SK-N-SH (cell line): ENCODE results near the gene C22orf15. TPM values are rescaled to one million over a fixed set of nuclear protein-coding genes. Genes with fewer than 3 reads are reported as not detected.

Source experiments
- CTCF ChIA-PET: fragments of 300-600, 350-600 bp; formaldehyde crosslinking; extraction: SDS; loops from one replicate; lab custom pipeline; 2021; lab: Yijun Ruan, JAX
- POLR2A ChIA-PET: fragments of 350-600 bp; sonication (Branson Sonifier 250); formaldehyde crosslinking; extraction: SDS; loops from one replicate; lab custom pipeline; 2020; ENCODE audit warnings: antibody characterized with exemption, inconsistent platforms; lab: Yijun Ruan, JAX
- DNase-seq: peaks from one replicate; pipeline ENCODE4 v3.0.0; 2012
- H2AFZ ChIP-seq: fragments of 200-600 bp; sonication (generic); 2 replicates; pipeline ENCODE4 v1.8.1; 2016; ENCODE audit warnings: antibody characterized with exemption, mild to moderate bottlenecking, low read depth
- H3F3A ChIP-seq: fragments of 200-600 bp; sonication (generic); replicated peaks from 2 replicates; pipeline ENCODE3; 2016; ENCODE audit warnings: antibody characterized with exemption, mild to moderate bottlenecking; ENCODE audit not compliant: insufficient read depth
- H3K27ac ChIP-seq, 2 experiments: fragments of 200-500 bp in 1 of 2; fragments of 200-600 bp in 1 of 2; sonication (Bioruptor generic) in 1 of 2; sonication (generic), shearing (Covaris generic) in 1 of 2; 2 replicates each; pipeline versions ENCODE4 v1.5.1 to v1.6.1; 2014 to 2016; ENCODE audit warnings: low read depth in 2 of 2, inconsistent platforms in 1 of 2, low read length in 1 of 2, mild to moderate bottlenecking in 1 of 2, mixed read lengths in 1 of 2
- H3K27me3 ChIP-seq: fragments of 200-600 bp; sonication (generic), shearing (Covaris generic); 2 replicates; pipeline ENCODE4 v1.6.1; 2016; ENCODE audit warnings: mixed run types; ENCODE audit not compliant: insufficient read depth
- H3K36me3 ChIP-seq, 2 experiments: fragments of 200-500 bp in 1 of 2; fragments of 200-600 bp in 1 of 2; sonication (Bioruptor generic) in 1 of 2; sonication (generic) in 1 of 2; replicated peaks in 1 of 2; 2 replicates each; pipeline versions ENCODE3 to v1.5.1; 2014 to 2016; ENCODE audit warnings: low read length in 1 of 2, mild to moderate bottlenecking in 1 of 2; ENCODE audit not compliant: insufficient read depth in 2 of 2, control insufficient read depth in 1 of 2
- H3K4me1 ChIP-seq, 2 experiments: fragments of 200-500 bp in 1 of 2; fragments of 200-600 bp in 1 of 2; sonication (Bioruptor generic) in 1 of 2; sonication (generic), shearing (Covaris generic) in 1 of 2; 2 replicates each; pipeline versions ENCODE4 v1.5.1 to v1.6.1; 2014 to 2016; ENCODE audit warnings: low read depth in 1 of 2, low read length in 1 of 2, mixed run types in 1 of 2; ENCODE audit not compliant: insufficient read depth in 2 of 2, control insufficient read depth in 1 of 2
- H3K4me2 ChIP-seq: fragments of 200-600 bp; sonication (generic), shearing (Covaris generic); 2 replicates; pipeline ENCODE4 v1.6.1; 2017; ENCODE audit warnings: mixed run types
- H3K4me3 ChIP-seq, 2 experiments: fragments of 200-500 bp in 1 of 2; fragments of 200-600 bp in 1 of 2; sonication (Bioruptor generic) in 1 of 2; sonication (generic), shearing (Covaris generic) in 1 of 2; 2 replicates each; pipeline versions ENCODE4 v1.5.1 to v1.8.1; 2014 to 2016; ENCODE audit warnings: low read depth in 2 of 2, inconsistent platforms in 1 of 2, low read length in 1 of 2, mild to moderate bottlenecking in 1 of 2, mixed read lengths in 1 of 2, moderate library complexity in 1 of 2
- H3K79me2 ChIP-seq: fragments of 200-600 bp; sonication (generic); 2 replicates; pipeline ENCODE4 v1.8.1; 2017; ENCODE audit warnings: mild to moderate bottlenecking; ENCODE audit not compliant: insufficient read depth
- H3K9ac ChIP-seq: fragments of 200-600 bp; sonication (generic); 2 replicates; pipeline ENCODE4 v1.6.1; 2017; ENCODE audit warnings: mixed run types
- H3K9me2 ChIP-seq: fragments of 200-600 bp; sonication (generic); 2 replicates; pipeline ENCODE4 v1.6.1; 2017; ENCODE audit warnings: mixed run types
- H3K9me3 ChIP-seq: fragments of 200-600 bp; sonication (generic); 2 replicates; pipeline ENCODE4 v1.6.1; 2017; ENCODE audit warnings: mixed run types, mild to moderate bottlenecking, moderate library complexity
- H4K20me1 ChIP-seq: fragments of 200-600 bp; sonication (generic); 2 replicates; pipeline ENCODE4 v1.6.1; 2017; ENCODE audit warnings: mild to moderate bottlenecking, mixed run types; ENCODE audit not compliant: insufficient read depth
- EP300 ChIP-seq, 2 experiments: IDR thresholded peaks; 2 replicates each; pipeline versions ENCODE4 v1.4.0 to v1.6.1; 2012; ENCODE audit warnings: borderline replicate concordance in 1 of 2, low read depth in 1 of 2, low read length in 1 of 2
- FOXM1 ChIP-seq: IDR thresholded peaks from 2 replicates; pipeline ENCODE4 v1.4.0; 2012; ENCODE audit warnings: low read depth, mild to moderate bottlenecking
- MEF2A ChIP-seq: IDR thresholded peaks from 2 replicates; pipeline ENCODE4 v1.4.0; 2012; ENCODE audit warnings: low read depth, borderline replicate concordance
- MXI1 ChIP-seq: IDR thresholded peaks from 2 replicates; pipeline ENCODE4 v1.6.1; 2012; ENCODE audit warnings: mild to moderate bottlenecking, low read depth, low read length, improper control_type of control experiment
- NRF1 ChIP-seq: IDR thresholded peaks from 2 replicates; pipeline ENCODE4 v1.6.1; 2012; ENCODE audit warnings: low read depth, mild to moderate bottlenecking, low read length
- POLR2AphosphoS5 ChIP-seq: IDR thresholded peaks from 2 replicates; pipeline ENCODE4 v1.6.1; 2012; ENCODE audit warnings: low read depth, low read length
- RFX5 ChIP-seq: IDR thresholded peaks from 2 replicates; pipeline ENCODE4 v1.6.1; 2012; ENCODE audit warnings: mild to moderate bottlenecking, improper control_type of control experiment, low read length
- RXRA ChIP-seq: IDR thresholded peaks from 2 replicates; pipeline ENCODE4 v1.4.0; 2012; ENCODE audit warnings: low read depth, mild to moderate bottlenecking, borderline replicate concordance
- SIN3A ChIP-seq: IDR thresholded peaks from 2 replicates; pipeline ENCODE4 v1.6.1; 2012; ENCODE audit warnings: low read depth, mild to moderate bottlenecking, low read length, moderate library complexity, borderline replicate concordance
- SMC3 ChIP-seq: IDR thresholded peaks from 2 replicates; pipeline ENCODE4 v1.6.1; 2012; ENCODE audit warnings: low read depth, low read length, improper control_type of control experiment
- TEAD4 ChIP-seq: IDR thresholded peaks from 2 replicates; pipeline ENCODE4 v1.4.0; 2012; ENCODE audit warnings: mild to moderate bottlenecking, borderline replicate concordance; ENCODE audit not compliant: insufficient read depth
- YY1 ChIP-seq: IDR thresholded peaks from 2 replicates; pipeline ENCODE4 v1.4.0; 2012; ENCODE audit warnings: low read depth, mild to moderate bottlenecking
- WGBS: methylation state at CpG from one replicate; pipeline ENCODE4 v1.1.6; 2017; ENCODE audit warnings: low lambda C conversion rate; 5-methylcytosine and 5-hydroxymethylcytosine counted together
- polyA plus RNA-seq, 3 experiments: library from polyadenylated mRNA; depleted of rRNA; stranded (reverse); fragments of >200 nt; gene quantifications; 2 replicates each; pipeline ENCODE4 v1.2.3, GENCODE V29; 2012
- TF ChIP-seq, protein P1 (sequence below): IDR thresholded peaks from 2 replicates; pipeline ENCODE4; 2012
- TF ChIP-seq, protein P2 (sequence below): IDR thresholded peaks from 2 replicates; pipeline ENCODE4 v1.6.1; 2012; ENCODE audit warnings: mild to moderate bottlenecking, low read depth, low read length, moderate library complexity
- TF ChIP-seq, protein P3 (sequence below): fragments of 200-600 bp; sonication (generic); IDR thresholded peaks from 2 replicates; pipeline ENCODE4 v1.6.1; 2017; ENCODE audit warnings: antibody characterized with exemption, mild to moderate bottlenecking, moderate library complexity

Gene C22orf15
- polyA plus RNA-seq, 1 of the 3 experiments (the other 2 are of a cell fraction), result 1.6 TPM

DNA sequence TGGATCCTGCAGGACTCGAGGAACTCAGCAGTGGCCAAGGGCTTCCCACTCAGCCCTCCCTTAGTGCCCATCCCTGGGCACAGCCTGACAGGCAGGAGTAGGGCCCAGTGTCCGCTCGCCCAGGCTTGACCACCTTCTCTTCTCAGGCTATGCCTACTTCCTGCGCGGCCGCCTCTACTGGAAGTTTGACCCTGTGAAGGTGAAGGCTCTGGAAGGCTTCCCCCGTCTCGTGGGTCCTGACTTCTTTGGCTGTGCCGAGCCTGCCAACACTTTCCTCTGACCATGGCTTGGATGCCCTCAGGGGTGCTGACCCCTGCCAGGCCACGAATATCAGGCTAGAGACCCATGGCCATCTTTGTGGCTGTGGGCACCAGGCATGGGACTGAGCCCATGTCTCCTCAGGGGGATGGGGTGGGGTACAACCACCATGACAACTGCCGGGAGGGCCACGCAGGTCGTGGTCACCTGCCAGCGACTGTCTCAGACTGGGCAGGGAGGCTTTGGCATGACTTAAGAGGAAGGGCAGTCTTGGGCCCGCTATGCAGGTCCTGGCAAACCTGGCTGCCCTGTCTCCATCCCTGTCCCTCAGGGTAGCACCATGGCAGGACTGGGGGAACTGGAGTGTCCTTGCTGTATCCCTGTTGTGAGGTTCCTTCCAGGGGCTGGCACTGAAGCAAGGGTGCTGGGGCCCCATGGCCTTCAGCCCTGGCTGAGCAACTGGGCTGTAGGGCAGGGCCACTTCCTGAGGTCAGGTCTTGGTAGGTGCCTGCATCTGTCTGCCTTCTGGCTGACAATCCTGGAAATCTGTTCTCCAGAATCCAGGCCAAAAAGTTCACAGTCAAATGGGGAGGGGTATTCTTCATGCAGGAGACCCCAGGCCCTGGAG lies 20.7 kb downstream of the C22orf15 start:
- Histone ChIP-seq H3K79me2 (peaks cover 13% of the 10 kb centered on the region), H3K9ac (no peak overlapping the region), H2AFZ (no peak overlapping the region), H3K27ac (no peak overlapping the region), H3K4me1 (peaks cover 0 to 21% of the 10 kb centered on the region in 2 experiments; a peak in 1 of 4 replicates), H3K27me3 (no peaks in the 10 kb centered on the region), H3K36me3 (peaks cover 0 to 3% of the 10 kb centered on the region in 2 experiments)
- TF ChIP-seq YY1 (no peak), FOXM1 (no peak), TEAD4 (no peak), RXRA (no peak), SIN3A (no peak), SMC3 (no peak), MXI1 (no peak), POLR2AphosphoS5 (no peak), MEF2A (no peak), RFX5 (no peak), EP300 (IDR thresholded peaks at IDR 0.05; ENCODE audit: borderline replicate concordance in 1 of 2, low read depth in 1 of 2, low read length in 1 of 2) (no peak), NRF1 (no peak)
- TF ChIP-seq, protein P1, sequence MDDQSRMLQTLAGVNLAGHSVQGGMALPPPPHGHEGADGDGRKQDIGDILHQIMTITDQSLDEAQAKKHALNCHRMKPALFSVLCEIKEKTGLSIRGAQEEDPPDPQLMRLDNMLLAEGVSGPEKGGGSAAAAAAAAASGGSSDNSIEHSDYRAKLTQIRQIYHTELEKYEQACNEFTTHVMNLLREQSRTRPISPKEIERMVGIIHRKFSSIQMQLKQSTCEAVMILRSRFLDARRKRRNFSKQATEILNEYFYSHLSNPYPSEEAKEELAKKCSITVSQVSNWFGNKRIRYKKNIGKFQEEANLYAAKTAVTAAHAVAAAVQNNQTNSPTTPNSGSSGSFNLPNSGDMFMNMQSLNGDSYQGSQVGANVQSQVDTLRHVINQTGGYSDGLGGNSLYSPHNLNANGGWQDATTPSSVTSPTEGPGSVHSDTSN, result no peak
- TF ChIP-seq, protein P2, sequence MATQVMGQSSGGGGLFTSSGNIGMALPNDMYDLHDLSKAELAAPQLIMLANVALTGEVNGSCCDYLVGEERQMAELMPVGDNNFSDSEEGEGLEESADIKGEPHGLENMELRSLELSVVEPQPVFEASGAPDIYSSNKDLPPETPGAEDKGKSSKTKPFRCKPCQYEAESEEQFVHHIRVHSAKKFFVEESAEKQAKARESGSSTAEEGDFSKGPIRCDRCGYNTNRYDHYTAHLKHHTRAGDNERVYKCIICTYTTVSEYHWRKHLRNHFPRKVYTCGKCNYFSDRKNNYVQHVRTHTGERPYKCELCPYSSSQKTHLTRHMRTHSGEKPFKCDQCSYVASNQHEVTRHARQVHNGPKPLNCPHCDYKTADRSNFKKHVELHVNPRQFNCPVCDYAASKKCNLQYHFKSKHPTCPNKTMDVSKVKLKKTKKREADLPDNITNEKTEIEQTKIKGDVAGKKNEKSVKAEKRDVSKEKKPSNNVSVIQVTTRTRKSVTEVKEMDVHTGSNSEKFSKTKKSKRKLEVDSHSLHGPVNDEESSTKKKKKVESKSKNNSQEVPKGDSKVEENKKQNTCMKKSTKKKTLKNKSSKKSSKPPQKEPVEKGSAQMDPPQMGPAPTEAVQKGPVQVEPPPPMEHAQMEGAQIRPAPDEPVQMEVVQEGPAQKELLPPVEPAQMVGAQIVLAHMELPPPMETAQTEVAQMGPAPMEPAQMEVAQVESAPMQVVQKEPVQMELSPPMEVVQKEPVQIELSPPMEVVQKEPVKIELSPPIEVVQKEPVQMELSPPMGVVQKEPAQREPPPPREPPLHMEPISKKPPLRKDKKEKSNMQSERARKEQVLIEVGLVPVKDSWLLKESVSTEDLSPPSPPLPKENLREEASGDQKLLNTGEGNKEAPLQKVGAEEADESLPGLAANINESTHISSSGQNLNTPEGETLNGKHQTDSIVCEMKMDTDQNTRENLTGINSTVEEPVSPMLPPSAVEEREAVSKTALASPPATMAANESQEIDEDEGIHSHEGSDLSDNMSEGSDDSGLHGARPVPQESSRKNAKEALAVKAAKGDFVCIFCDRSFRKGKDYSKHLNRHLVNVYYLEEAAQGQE, result no peak
- TF ChIP-seq, protein P3, sequence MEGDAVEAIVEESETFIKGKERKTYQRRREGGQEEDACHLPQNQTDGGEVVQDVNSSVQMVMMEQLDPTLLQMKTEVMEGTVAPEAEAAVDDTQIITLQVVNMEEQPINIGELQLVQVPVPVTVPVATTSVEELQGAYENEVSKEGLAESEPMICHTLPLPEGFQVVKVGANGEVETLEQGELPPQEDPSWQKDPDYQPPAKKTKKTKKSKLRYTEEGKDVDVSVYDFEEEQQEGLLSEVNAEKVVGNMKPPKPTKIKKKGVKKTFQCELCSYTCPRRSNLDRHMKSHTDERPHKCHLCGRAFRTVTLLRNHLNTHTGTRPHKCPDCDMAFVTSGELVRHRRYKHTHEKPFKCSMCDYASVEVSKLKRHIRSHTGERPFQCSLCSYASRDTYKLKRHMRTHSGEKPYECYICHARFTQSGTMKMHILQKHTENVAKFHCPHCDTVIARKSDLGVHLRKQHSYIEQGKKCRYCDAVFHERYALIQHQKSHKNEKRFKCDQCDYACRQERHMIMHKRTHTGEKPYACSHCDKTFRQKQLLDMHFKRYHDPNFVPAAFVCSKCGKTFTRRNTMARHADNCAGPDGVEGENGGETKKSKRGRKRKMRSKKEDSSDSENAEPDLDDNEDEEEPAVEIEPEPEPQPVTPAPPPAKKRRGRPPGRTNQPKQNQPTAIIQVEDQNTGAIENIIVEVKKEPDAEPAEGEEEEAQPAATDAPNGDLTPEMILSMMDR, result no peak
- TF ChIP-seq, all 33 proteins: peak for 0
- Histone ChIP-seq H3F3A (peaks cover 4% of the 10 kb centered on the region), H4K20me1 (peaks cover 12% of the 10 kb centered on the region), H3K4me3 (no peak overlapping the region), H3K4me2 (no peak overlapping the region), H3K9me2 (no peaks in the 10 kb centered on the region), H3K9me3 (no peaks in the 10 kb centered on the region)
- DNase-seq, result no peak
- 78% methylated on average over 10 of the region's 15 CpGs for WGBS
- ChIA-PET POLR2A (no interaction called here), CTCF (no interaction called here)
